Prostate gland (tissue), 2 donors: ENCODE results near the gene NACC1. TPM values are rescaled to one million over a fixed set of nuclear protein-coding genes. Genes with fewer than 3 reads are reported as not detected.

Experiments
- DNase-seq: peaks from one replicate; pipeline ENCODE4 v3.0.0-alpha.2; 2019; ENCODE audit warnings: low spot score
- H3K27ac ChIP-seq, 2 donors: fragments of 200-600 bp; sonication (generic); 2 replicates each; pipeline ENCODE4 v1.5.1; 2017 to 2019
- H3K27me3 ChIP-seq: fragments of 200-600 bp; sonication (generic); replicated peaks from 2 replicates; pipeline ENCODE4 v1.5.1; 2019; ENCODE audit not compliant: insufficient read depth
- H3K36me3 ChIP-seq, 2 donors: fragments of 200-600 bp; sonication (generic); 1 replicate in 1 of 2; 2 replicates in 1 of 2; pipeline versions ENCODE4 v1.5.1 to v1.8.1; 2017 to 2019
- H3K4me1 ChIP-seq: fragments of 200-600 bp; sonication (generic); replicated peaks from 2 replicates; pipeline ENCODE4 v1.5.1; 2019
- H3K4me3 ChIP-seq, 2 donors: fragments of 200-600 bp; sonication (generic); 2 replicates each; pipeline ENCODE4 v1.5.1; 2017 to 2019
- H3K9me3 ChIP-seq: fragments of 200-600 bp; sonication (generic); 2 replicates; pipeline ENCODE4 v1.5.1; 2017
- CTCF ChIP-seq, 4 experiments: fragments of 200-600 bp in 2 of 4; fragments of 450-650 bp in 2 of 4; sonication (generic) in 2 of 4; IDR thresholded peaks; 1 replicate in 3 of 4; 2 replicates in 1 of 4; pipeline ENCODE4 v1.5.1; 2016 to 2019; ENCODE audit warnings: antibody characterized with exemption in 4 of 4, mild to moderate bottlenecking in 2 of 4, moderate library complexity in 2 of 4
- POLR2A ChIP-seq: fragments of 450-650 bp; IDR thresholded peaks from one replicate; pipeline ENCODE4 v1.6.1; 2016; ENCODE audit warnings: antibody characterized with exemption, mild to moderate bottlenecking
- POLR2AphosphoS5 ChIP-seq: sonication (generic); formaldehyde crosslinking; IDR thresholded peaks from one replicate; pipeline ENCODE4 v1.6.1; 2017; ENCODE audit warnings: antibody characterized with exemption
- WGBS: methylation state at CpG from one replicate; pipeline ENCODE4 v1.1.5; 2018; 5-methylcytosine and 5-hydroxymethylcytosine counted together
- intact Hi-C: fragments of 100-400 bp; cut with DNase I; formaldehyde crosslinking; loops from one replicate; pipeline ENCODE4 v1.14.2; 2022
- total RNA-seq, 2 donors: library from RNA; depleted of rRNA; stranded (reverse); fragments of >200 nt; gene quantifications; one replicate each; pipeline ENCODE4 v1.1.0, GENCODE V29; 2016

NACC1 gene
- total RNA-seq, 2 donors from 2014 or later, result 52.4 to 91.9 TPM

- H3K27me3 ChIP-seq, result no peaks in the 10 kb centered on the region
- no peak for DNase-seq
- TF ChIP-seq POLR2AphosphoS5, result no peak
- TF ChIP-seq POLR2A, result no peak
- no peak for TF ChIP-seq CTCF (IDR thresholded peaks at IDR 0.05)
- intact Hi-C loops, result no loop called here
- no peaks in the 10 kb centered on the region for H3K9me3 ChIP-seq
- H3K27ac ChIP-seq, result peak overlapping the region; percentile 3 to 79
- WGBS, result 70% methylated on average over 12 of the region's 12 CpGs
- H3K4me1 ChIP-seq, result peaks cover 5% of the 10 kb centered on the region
- H3K4me3 ChIP-seq, result no peak overlapping the region
- peaks cover 0 to 3% of the 10 kb centered on the region in 2 donors for H3K36me3 ChIP-seq
Observed at GRCh38 chr19:13087295-13087694, 30.8 kb upstream of the NACC1 start.

- Histone ChIP-seq H3K4me3 (no peak overlapping the region), H3K36me3 (peaks cover 0 to 1% of the 10 kb centered on the region in 2 donors), H3K27me3 (no peaks in the 10 kb centered on the region), H3K27ac (peak overlapping the region; percentile 65 to 79), H3K9me3 (no peaks in the 10 kb centered on the region), H3K4me1 (peaks cover 5% of the 10 kb centered on the region)
- 70% methylated on average over 37 of the region's 37 CpGs for WGBS
- no peak for DNase-seq
- no peak for TF ChIP-seq POLR2A
- TF ChIP-seq CTCF (IDR thresholded peaks at IDR 0.05), result no peak
- no peak for TF ChIP-seq POLR2AphosphoS5
- intact Hi-C loops, result no loop called here
Observed at GRCh38 chr19:13087795-13088537, 30.1 kb upstream of the NACC1 start.

GRCh38 chr19:13089139-13089856 is 28.8 kb upstream of the NACC1 start:
- H3K36me3 ChIP-seq, result peaks cover 0 to under 1% of the 10 kb centered on the region in 2 donors
- peak overlapping the region; percentile 65 to 79 for H3K27ac ChIP-seq

GRCh38 chr19:13089857-13090507 is 28.1 kb upstream of the NACC1 start:
- Histone ChIP-seq H3K36me3 (peaks cover under 1 to 7% of the 10 kb centered on the region in 2 donors), H3K9me3 (no peaks in the 10 kb centered on the region), H3K27ac (peak overlapping the region; percentile 65 to 79), H3K4me3 (no peak overlapping the region), H3K4me1 (peaks cover 5% of the 10 kb centered on the region), H3K27me3 (no peaks in the 10 kb centered on the region)
- no peak for DNase-seq
- WGBS, result 45% methylated on average over 12 of the region's 12 CpGs
- intact Hi-C loops, result no loop called here
- TF ChIP-seq POLR2A (no peak), POLR2AphosphoS5 (no peak), CTCF (IDR thresholded peaks at IDR 0.05) (no peak)

More at GRCh38 chr19:13089139-13089856, 28.8 kb upstream of the NACC1 start:
- no peak for DNase-seq
- TF ChIP-seq CTCF (IDR thresholded peaks at IDR 0.05) (peak in 1 of 4 experiments; percentile 10), POLR2AphosphoS5 (no peak)
- Histone ChIP-seq H3K9me3 (no peaks in the 10 kb centered on the region), H3K27me3 (no peaks in the 10 kb centered on the region), H3K4me3 (no peak overlapping the region), H3K4me1 (peaks cover 5% of the 10 kb centered on the region)
- WGBS, result 80% methylated on average over 5 of the region's 5 CpGs
- intact Hi-C loops, result no loop called here
